Panc1 (cell line): Measurements from ENCODE around the gene USP49. TPM values are rescaled to one million over a fixed set of nuclear protein-coding genes. Genes with fewer than 3 reads are reported as not detected.
"Not testable (repeated sequence)": the region's sequence is repeated elsewhere in the genome, so short reads cannot be mapped to it uniquely, and the experiment has no call there.

Source experiments
- ATAC-seq: fragments of 200-7000 bp; cut with Tn5 transposase; 2 replicates; pipeline ENCODE4 v1.9.1; 2020; ENCODE audit warnings: mild to moderate bottlenecking, moderate library complexity
- BruUV-seq: library from RNA; stranded (reverse); fragments of 400-500 nt; replicated peaks from 2 replicates; lab custom pipeline; 2021; lab: Mats Ljungman, UMichigan
- CTCF ChIA-PET: fragments of 300-600 bp; sonication (Branson Sonifier 250); formaldehyde crosslinking; loops from one replicate; lab custom pipeline; 2022; ENCODE audit warnings: antibody characterized with exemption; lab: Charles Lee
- POLR2A ChIA-PET: fragments of 300-600 bp; sonication (Branson Sonifier 250); formaldehyde crosslinking; loops from one replicate; lab custom pipeline; 2022; ENCODE audit warnings: antibody characterized with exemption; lab: Charles Lee
- DNase-seq: peaks from one replicate; pipeline ENCODE4 v3.0.0-alpha.2; 2010; ENCODE audit warnings: low read depth, low spot score
- H3K27ac ChIP-seq: 2 replicates; pipeline ENCODE4 v1.5.1; 2011; ENCODE audit warnings: mild to moderate bottlenecking, low read length, inconsistent platforms
- H3K27me3 ChIP-seq: fragments of 200-500 bp; sonication (Bioruptor generic); 2 replicates; pipeline ENCODE4 v1.6.0; 2014; ENCODE audit warnings: low read length, inconsistent platforms; ENCODE audit not compliant: control insufficient read depth, insufficient read depth
- H3K36me3 ChIP-seq: fragments of 200-500 bp; sonication (Bioruptor generic); 2 replicates; pipeline ENCODE4 v1.5.1; 2014; ENCODE audit warnings: inconsistent platforms, mild to moderate bottlenecking, low read length, moderate library complexity; ENCODE audit not compliant: control insufficient read depth, insufficient read depth
- H3K4me1 ChIP-seq: 2 replicates; pipeline ENCODE4 v1.5.1; 2011; ENCODE audit warnings: inconsistent platforms, mild to moderate bottlenecking, low read length, moderate library complexity; ENCODE audit not compliant: control insufficient read depth, insufficient read depth
- H3K4me3 ChIP-seq, 2 experiments: 2 replicates each; pipeline ENCODE4 v1.5.1; 2011 to 2012; ENCODE audit warnings: low read depth in 2 of 2, low read length in 2 of 2, mild to moderate bottlenecking in 2 of 2, inconsistent platforms in 1 of 2, moderate library complexity in 1 of 2
- H3K9me3 ChIP-seq: fragments of 200-500 bp; sonication (Bioruptor generic); 2 replicates; pipeline ENCODE4 v1.5.1; 2014; ENCODE audit warnings: low read depth, mild to moderate bottlenecking, inconsistent platforms, low read length, moderate library complexity; ENCODE audit not compliant: control insufficient read depth, insufficient read depth
- POLR2AphosphoS5 ChIP-seq: IDR thresholded peaks from 2 replicates; pipeline ENCODE4 v1.6.1; 2012; ENCODE audit warnings: mild to moderate bottlenecking, low read depth, low read length, moderate library complexity
- SIN3A ChIP-seq: IDR thresholded peaks from 2 replicates; pipeline ENCODE4 v1.6.1; 2012; ENCODE audit warnings: low read depth, mild to moderate bottlenecking, low read length, moderate library complexity, borderline replicate concordance; ENCODE audit not compliant: insufficient read depth
- TCF7L2 ChIP-seq: IDR thresholded peaks from 2 replicates; pipeline ENCODE4 v1.6.1; 2011; ENCODE audit warnings: mild to moderate bottlenecking, low read depth, low read length, inconsistent platforms
- in situ Hi-C: cut with HindIII; loops from 2 replicates; pipeline ENCODE4 v1.10.0; 2016; ENCODE audit warnings: low sequenced_read_pairs, low pct_unique_long_range_greater_than_20kb
- intact Hi-C: fragments of 100-400 bp; cut with micrococcal nuclease; formaldehyde crosslinking; loops from one replicate; pipeline ENCODE4 v1.10.0; 2022; ENCODE audit not compliant: unreplicated experiment
- total RNA-seq: library from RNA; stranded (reverse); gene quantifications from one replicate; pipeline ENCODE4 v1.2.1, GENCODE V29; 2021; ENCODE audit not compliant: unreplicated experiment
- TF ChIP-seq, protein P1 (sequence below), 2 experiments: IDR thresholded peaks; 2 replicates each; pipeline ENCODE4 v1.6.1; 2011 to 2012; ENCODE audit warnings: low read depth in 2 of 2, control low read depth in 1 of 2, low read length in 1 of 2, mild to moderate bottlenecking in 1 of 2, moderate library complexity in 1 of 2; ENCODE audit not compliant: insufficient read depth in 1 of 2
- TF ChIP-seq, protein P2 (sequence below): fragments of 450-650 bp; IDR thresholded peaks from 2 replicates; pipeline ENCODE4 v1.5.1; 2017; ENCODE audit warnings: mild to moderate bottlenecking

The USP49 gene
- total RNA-seq, 1 experiment from 2014 or later: 5.4 TPM

GRCh38 chr6:41813956-41814355 is 81.2 kb downstream of the USP49 start:
- POLR2A ChIA-PET: no interaction called here

GRCh38 chr6:41813469-41813868 is 81.7 kb downstream of the USP49 start:
- no peak overlapping the region for H3K27ac ChIP-seq
- H3K9me3 ChIP-seq: no peaks in the 10 kb centered on the region
- no peaks in the 10 kb centered on the region for H3K27me3 ChIP-seq
- no peak for ATAC-seq
- no peaks in the 10 kb centered on the region for H3K36me3 ChIP-seq
- CTCF ChIA-PET: interaction anchor here (1.0 kb wide), 1 partner anchor 26 kb away, joined by 4 read pairs; the partner anchor contains the start of gene TOMM6
- TF ChIP-seq, protein P1, sequence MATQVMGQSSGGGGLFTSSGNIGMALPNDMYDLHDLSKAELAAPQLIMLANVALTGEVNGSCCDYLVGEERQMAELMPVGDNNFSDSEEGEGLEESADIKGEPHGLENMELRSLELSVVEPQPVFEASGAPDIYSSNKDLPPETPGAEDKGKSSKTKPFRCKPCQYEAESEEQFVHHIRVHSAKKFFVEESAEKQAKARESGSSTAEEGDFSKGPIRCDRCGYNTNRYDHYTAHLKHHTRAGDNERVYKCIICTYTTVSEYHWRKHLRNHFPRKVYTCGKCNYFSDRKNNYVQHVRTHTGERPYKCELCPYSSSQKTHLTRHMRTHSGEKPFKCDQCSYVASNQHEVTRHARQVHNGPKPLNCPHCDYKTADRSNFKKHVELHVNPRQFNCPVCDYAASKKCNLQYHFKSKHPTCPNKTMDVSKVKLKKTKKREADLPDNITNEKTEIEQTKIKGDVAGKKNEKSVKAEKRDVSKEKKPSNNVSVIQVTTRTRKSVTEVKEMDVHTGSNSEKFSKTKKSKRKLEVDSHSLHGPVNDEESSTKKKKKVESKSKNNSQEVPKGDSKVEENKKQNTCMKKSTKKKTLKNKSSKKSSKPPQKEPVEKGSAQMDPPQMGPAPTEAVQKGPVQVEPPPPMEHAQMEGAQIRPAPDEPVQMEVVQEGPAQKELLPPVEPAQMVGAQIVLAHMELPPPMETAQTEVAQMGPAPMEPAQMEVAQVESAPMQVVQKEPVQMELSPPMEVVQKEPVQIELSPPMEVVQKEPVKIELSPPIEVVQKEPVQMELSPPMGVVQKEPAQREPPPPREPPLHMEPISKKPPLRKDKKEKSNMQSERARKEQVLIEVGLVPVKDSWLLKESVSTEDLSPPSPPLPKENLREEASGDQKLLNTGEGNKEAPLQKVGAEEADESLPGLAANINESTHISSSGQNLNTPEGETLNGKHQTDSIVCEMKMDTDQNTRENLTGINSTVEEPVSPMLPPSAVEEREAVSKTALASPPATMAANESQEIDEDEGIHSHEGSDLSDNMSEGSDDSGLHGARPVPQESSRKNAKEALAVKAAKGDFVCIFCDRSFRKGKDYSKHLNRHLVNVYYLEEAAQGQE (IDR thresholded peaks at IDR 0.05; ENCODE audit: insufficient read depth in 1 of 2, low read depth in 2 of 2, low read length in 1 of 2): no peak
- no peak for TF ChIP-seq TCF7L2
- TF ChIP-seq, protein P2, sequence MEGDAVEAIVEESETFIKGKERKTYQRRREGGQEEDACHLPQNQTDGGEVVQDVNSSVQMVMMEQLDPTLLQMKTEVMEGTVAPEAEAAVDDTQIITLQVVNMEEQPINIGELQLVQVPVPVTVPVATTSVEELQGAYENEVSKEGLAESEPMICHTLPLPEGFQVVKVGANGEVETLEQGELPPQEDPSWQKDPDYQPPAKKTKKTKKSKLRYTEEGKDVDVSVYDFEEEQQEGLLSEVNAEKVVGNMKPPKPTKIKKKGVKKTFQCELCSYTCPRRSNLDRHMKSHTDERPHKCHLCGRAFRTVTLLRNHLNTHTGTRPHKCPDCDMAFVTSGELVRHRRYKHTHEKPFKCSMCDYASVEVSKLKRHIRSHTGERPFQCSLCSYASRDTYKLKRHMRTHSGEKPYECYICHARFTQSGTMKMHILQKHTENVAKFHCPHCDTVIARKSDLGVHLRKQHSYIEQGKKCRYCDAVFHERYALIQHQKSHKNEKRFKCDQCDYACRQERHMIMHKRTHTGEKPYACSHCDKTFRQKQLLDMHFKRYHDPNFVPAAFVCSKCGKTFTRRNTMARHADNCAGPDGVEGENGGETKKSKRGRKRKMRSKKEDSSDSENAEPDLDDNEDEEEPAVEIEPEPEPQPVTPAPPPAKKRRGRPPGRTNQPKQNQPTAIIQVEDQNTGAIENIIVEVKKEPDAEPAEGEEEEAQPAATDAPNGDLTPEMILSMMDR: no peak
- no peak overlapping the region for H3K4me3 ChIP-seq
- POLR2A ChIA-PET: interaction anchor here (0.6 kb wide), 1 partner anchor 130 kb away, joined by 3 read pairs; no protein-coding TSS in a partner anchor
- intact Hi-C loops: no loop called here
- BruUV-seq: no TSS peak
- DNase-seq: no peak
- in situ Hi-C loops: no loop called here
- no peaks in the 10 kb centered on the region for H3K4me1 ChIP-seq

More at GRCh38 chr6:41813956-41814355, 81.2 kb downstream of the USP49 start:
- TF ChIP-seq, protein P2: no peak
- TF ChIP-seq TCF7L2: no peak
- no peak for TF ChIP-seq POLR2AphosphoS5
- TF ChIP-seq, protein P1 (IDR thresholded peaks at IDR 0.05; ENCODE audit: insufficient read depth in 1 of 2, low read depth in 2 of 2, low read length in 1 of 2): no peak
- no peak for TF ChIP-seq SIN3A
- CTCF ChIA-PET: no interaction called here
- DNase-seq (no peak), ATAC-seq (no peak)
- Histone ChIP-seq H3K36me3 (no peaks in the 10 kb centered on the region), H3K4me3 (no peak overlapping the region), H3K4me1 (no peaks in the 10 kb centered on the region), H3K27me3 (no peaks in the 10 kb centered on the region), H3K9me3 (no peaks in the 10 kb centered on the region), H3K27ac (no peak overlapping the region)
- in situ Hi-C loops (no loop called here), intact Hi-C loops (no loop called here)
- no TSS peak for BruUV-seq

- BruUV-seq, H3K36me3 ChIP-seq, ATAC-seq, H3K27me3 ChIP-seq, H3K9me3 ChIP-seq, H3K4me3 ChIP-seq, H3K4me1 ChIP-seq, H3K27ac ChIP-seq, intact Hi-C loops, in situ Hi-C loops, DNase-seq: not testable (repeated sequence)
- ChIA-PET POLR2A (interaction anchor here (0.5 kb wide), 1 partner anchor 775 kb away, joined by 8 read pairs; no protein-coding TSS in a partner anchor), CTCF (interaction anchor here (0.7 kb wide), 1 partner anchor 8 kb away, joined by 3 read pairs; no protein-coding TSS in a partner anchor)
Measured at GRCh38 chr6:41811946-41812345, 83.2 kb downstream of the USP49 start.
